Osteoblast (primary cell): Measurements from ENCODE around the gene GDF15. TPM values are rescaled to one million over a fixed set of nuclear protein-coding genes. Genes with fewer than 3 reads are reported as not detected.

Source experiments
- DNase-seq: peaks from one replicate; pipeline ENCODE4 v3.0.0; 2011; ENCODE audit warnings: low spot score, mixed read lengths; ENCODE audit not compliant: insufficient read length; ENCODE audit errors: missing footprints
- H2AFZ ChIP-seq: 2 replicates; pipeline ENCODE4 v1.6.0; 2011; ENCODE audit warnings: mild to moderate bottlenecking, low read length
- H3K27ac ChIP-seq: 2 replicates; pipeline ENCODE4 v1.5.1; 2011; ENCODE audit warnings: mild to moderate bottlenecking, low read depth, low read length, moderate library complexity
- H3K27me3 ChIP-seq: 2 replicates; pipeline ENCODE4 v1.6.0; 2012; ENCODE audit warnings: mild to moderate bottlenecking, control low read depth, inconsistent platforms, low read length, moderate library complexity; ENCODE audit not compliant: insufficient read depth
- H3K36me3 ChIP-seq: 2 replicates; pipeline ENCODE4 v1.5.1; 2011; ENCODE audit warnings: mild to moderate bottlenecking, low read length, control low read depth, moderate library complexity; ENCODE audit not compliant: insufficient read depth
- H3K4me1 ChIP-seq: 2 replicates; pipeline ENCODE4 v1.5.1; 2011; ENCODE audit warnings: mild to moderate bottlenecking, low read length, control low read depth, moderate library complexity; ENCODE audit not compliant: insufficient read depth
- H3K4me2 ChIP-seq: 2 replicates; pipeline ENCODE4 v1.6.0; 2011; ENCODE audit warnings: mild to moderate bottlenecking, low read length; ENCODE audit not compliant: insufficient read depth
- H3K4me3 ChIP-seq: fragments of 200-600 bp; sonication (generic); 3 replicates; pipeline ENCODE4 v1.5.1; 2012; ENCODE audit warnings: mild to moderate bottlenecking, low read length, inconsistent platforms; ENCODE audit not compliant: insufficient read depth
- H3K79me2 ChIP-seq: 2 replicates; pipeline ENCODE4 v1.6.0; 2012; ENCODE audit warnings: mild to moderate bottlenecking, low read length, control low read depth, inconsistent platforms; ENCODE audit not compliant: insufficient read depth
- H3K9me3 ChIP-seq: 2 replicates; pipeline ENCODE4 v1.5.1; 2011; ENCODE audit warnings: low read depth, low read length, control low read depth
- H4K20me1 ChIP-seq: 2 replicates; pipeline ENCODE4 v1.6.0; 2012; ENCODE audit warnings: mild to moderate bottlenecking, low read length, control low read depth; ENCODE audit not compliant: insufficient read depth
- small RNA-seq: library from RNA; depleted of rRNA; stranded (forward); fragments of <200 nt; gene quantifications from one replicate; pipeline ENCODE3, GENCODE V24; 2012
- total RNA-seq: library from RNA; depleted of rRNA; stranded (reverse); fragments of >200 nt; gene quantifications from 2 replicates; pipeline ENCODE4 v1.2.3, GENCODE V29; 2012
- TF ChIP-seq, protein P1 (sequence below): IDR thresholded peaks from 2 replicates; pipeline ENCODE4 v1.5.1; 2011; ENCODE audit warnings: mild to moderate bottlenecking, low read depth, low read length, moderate library complexity; ENCODE audit errors: extremely low read depth

The GDF15 gene
- total RNA-seq, 1 donor = 74.2 TPM

DNA sequence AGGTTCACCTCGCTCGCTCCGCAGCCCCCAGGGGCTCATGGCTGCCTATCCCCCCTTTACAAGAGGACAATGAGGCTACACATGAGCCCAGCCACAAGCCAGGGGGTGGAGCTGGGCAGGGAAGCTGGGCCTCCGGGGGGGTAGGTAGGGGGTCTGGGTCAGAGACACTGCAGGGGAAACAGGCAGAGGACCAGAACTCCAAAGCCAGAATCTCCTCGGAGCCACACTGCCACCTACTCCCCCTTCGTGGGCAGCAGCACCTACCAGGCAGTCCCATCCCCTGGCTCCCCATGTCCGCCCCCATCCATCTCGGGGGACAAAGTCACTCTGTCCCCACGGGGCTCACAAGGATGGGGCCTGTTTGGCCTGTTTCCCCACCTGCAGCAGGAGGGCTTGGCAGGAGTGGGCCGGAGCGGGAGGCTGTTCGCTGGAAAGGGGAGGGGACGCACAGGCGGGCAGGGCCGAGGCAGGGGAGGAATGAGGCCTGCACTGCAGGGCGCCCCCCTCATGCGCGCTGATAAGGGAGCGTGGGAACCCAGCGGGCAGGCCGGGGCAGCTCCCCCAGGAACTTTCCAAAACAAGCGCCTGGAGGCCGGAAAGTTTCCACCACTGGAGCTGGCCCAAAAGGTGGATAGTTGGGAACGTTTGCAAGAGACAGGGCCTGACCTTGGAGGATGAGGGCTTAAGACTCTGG, 52.5 kb downstream of the GDF15 start:
- no peaks in the 10 kb centered on the region for H3K79me2 ChIP-seq
- H2AFZ ChIP-seq = no peak overlapping the region
- H3K27me3 ChIP-seq = no peaks in the 10 kb centered on the region
- H3K4me2 ChIP-seq = peak overlapping the region; percentile 77
- peak overlapping the region; percentile 68 for H3K4me3 ChIP-seq
- TF ChIP-seq, protein P1, sequence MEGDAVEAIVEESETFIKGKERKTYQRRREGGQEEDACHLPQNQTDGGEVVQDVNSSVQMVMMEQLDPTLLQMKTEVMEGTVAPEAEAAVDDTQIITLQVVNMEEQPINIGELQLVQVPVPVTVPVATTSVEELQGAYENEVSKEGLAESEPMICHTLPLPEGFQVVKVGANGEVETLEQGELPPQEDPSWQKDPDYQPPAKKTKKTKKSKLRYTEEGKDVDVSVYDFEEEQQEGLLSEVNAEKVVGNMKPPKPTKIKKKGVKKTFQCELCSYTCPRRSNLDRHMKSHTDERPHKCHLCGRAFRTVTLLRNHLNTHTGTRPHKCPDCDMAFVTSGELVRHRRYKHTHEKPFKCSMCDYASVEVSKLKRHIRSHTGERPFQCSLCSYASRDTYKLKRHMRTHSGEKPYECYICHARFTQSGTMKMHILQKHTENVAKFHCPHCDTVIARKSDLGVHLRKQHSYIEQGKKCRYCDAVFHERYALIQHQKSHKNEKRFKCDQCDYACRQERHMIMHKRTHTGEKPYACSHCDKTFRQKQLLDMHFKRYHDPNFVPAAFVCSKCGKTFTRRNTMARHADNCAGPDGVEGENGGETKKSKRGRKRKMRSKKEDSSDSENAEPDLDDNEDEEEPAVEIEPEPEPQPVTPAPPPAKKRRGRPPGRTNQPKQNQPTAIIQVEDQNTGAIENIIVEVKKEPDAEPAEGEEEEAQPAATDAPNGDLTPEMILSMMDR = no peak
- peaks cover 22% of the 10 kb centered on the region for H3K4me1 ChIP-seq
- H3K27ac ChIP-seq = no peak overlapping the region
- peaks cover 37% of the 10 kb centered on the region for H4K20me1 ChIP-seq
- DNase-seq = peak; percentile 94
- no peaks in the 10 kb centered on the region for H3K9me3 ChIP-seq
- peaks cover 15% of the 10 kb centered on the region for H3K36me3 ChIP-seq

Small RNAs within 50 kb of the gene (small RNA-seq; reads per million reads assigned to genes)
- gene MIR3189 = 0.67 reads per million

Other genes with a start within 250 kb of the GDF15 start
- 25.7 and 28.0 TPM in 2 replicates for gene PIK3R2, start 233.0 kb upstream of the GDF15 start, total RNA-seq
- gene IFI30, start 212.3 kb upstream of the GDF15 start, total RNA-seq = 110 and 126 TPM in 2 replicates
- 8.3 and 9.4 TPM in 2 replicates for gene MPV17L2, start 192.9 kb upstream of the GDF15 start, total RNA-seq
- 0.72 and 1.8 TPM in 2 replicates for gene RAB3A, start 182.1 kb upstream of the GDF15 start, total RNA-seq
- gene PDE4C, start 159.7 kb upstream of the GDF15 start, total RNA-seq = under 0.01 TPM in 1 of 2 replicates, not detected in the other
- gene IQCN, start 111.7 kb upstream of the GDF15 start, total RNA-seq = 2.5 and 3.5 TPM in 2 replicates
- 170 and 172 TPM in 2 replicates for gene JUND, start 104.5 kb upstream of the GDF15 start, total RNA-seq
- 74.3 and 74.6 TPM in 2 replicates for gene LSM4, start 63.1 kb upstream of the GDF15 start, total RNA-seq
- 31.1 and 56.3 TPM in 2 replicates for gene PGPEP1, start 45.6 kb upstream of the GDF15 start, total RNA-seq
- 0.88 and 1.1 TPM in 2 replicates for gene LRRC25, start 11.5 kb downstream of the GDF15 start, total RNA-seq
- 77.8 and 90.8 TPM in 2 replicates for gene SSBP4, start 33.2 kb downstream of the GDF15 start, total RNA-seq
- 7.7 and 8.0 TPM in 2 replicates for gene ISYNA1, start 52.0 kb downstream of the GDF15 start, total RNA-seq
- 17.1 and 18.5 TPM in 2 replicates for gene ELL, start 135.9 kb downstream of the GDF15 start, total RNA-seq
- gene FKBP8, start 157.4 kb downstream of the GDF15 start, total RNA-seq = 253 and 288 TPM in 2 replicates
- 92.8 and 104 TPM in 2 replicates for gene KXD1, start 171.7 kb downstream of the GDF15 start, total RNA-seq
- gene UBA52, start 185.7 kb downstream of the GDF15 start, total RNA-seq = 554 and 556 TPM in 2 replicates
- 27.7 and 29.7 TPM in 2 replicates for gene REX1BD, start 202.6 kb downstream of the GDF15 start, total RNA-seq
- gene CRLF1, start 220.6 kb downstream of the GDF15 start, total RNA-seq = 6.9 and 15.9 TPM in 2 replicates
- 0.36 and 2.1 TPM in 2 replicates for gene TMEM59L, start 226.7 kb downstream of the GDF15 start, total RNA-seq